ENCODE measurements around the gene METTL25.
"Not testable (repeated sequence)": the region's sequence is repeated elsewhere in the genome, so short reads cannot be mapped to it uniquely, and the experiment has no call there.

Gene METTL25

GRCh38 chr12:82358200-82359114, at the start of gene METTL25, which contains the start of gene CCDC59:
Gene METTL25, plus strand, starts transcription at chr12:82358529. Its CDS starts 37 bp downstream, at chr12:82358566.
Gene CCDC59, minus strand, starts transcription at chr12:82358387. Its CDS starts 11 bp downstream, at chr12:82358376.
- peak within 1 kb of the TSS; percentile 47 to 99 (median 96) for H3K27ac ChIP-seq
- H3K4me3 ChIP-seq: peak within 1 kb of the TSS; percentile 56 to 99 (median 85)

- Histone ChIP-seq H3K4me3 (no peak overlapping the region), H3K27ac (no peak overlapping the region)
These were observed 43.9 kb upstream of the METTL25 start for GRCh38 chr12:82314406-82314892.

DNA sequence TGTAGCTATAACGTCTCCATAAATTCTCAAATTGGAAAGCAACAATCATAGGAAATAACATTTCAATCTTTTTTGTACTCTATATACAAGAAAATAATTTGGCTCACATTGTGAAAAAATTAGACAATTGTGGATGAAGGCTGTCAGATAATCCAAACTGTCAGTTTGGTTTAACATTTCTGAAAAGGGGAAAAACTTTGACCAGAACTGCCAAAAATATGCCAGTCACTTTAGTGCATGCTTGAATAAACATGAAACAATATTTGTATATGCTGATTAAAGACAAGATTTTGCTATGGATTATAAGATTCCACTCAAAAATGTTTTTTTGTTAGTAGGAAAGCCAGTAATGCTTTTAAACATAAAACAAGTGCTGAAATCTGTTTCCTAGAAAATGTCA, 39.1 kb upstream of the METTL25 start:
- Histone ChIP-seq H3K4me3 (no peak overlapping the region), H3K27ac (no peak overlapping the region)

DNA sequence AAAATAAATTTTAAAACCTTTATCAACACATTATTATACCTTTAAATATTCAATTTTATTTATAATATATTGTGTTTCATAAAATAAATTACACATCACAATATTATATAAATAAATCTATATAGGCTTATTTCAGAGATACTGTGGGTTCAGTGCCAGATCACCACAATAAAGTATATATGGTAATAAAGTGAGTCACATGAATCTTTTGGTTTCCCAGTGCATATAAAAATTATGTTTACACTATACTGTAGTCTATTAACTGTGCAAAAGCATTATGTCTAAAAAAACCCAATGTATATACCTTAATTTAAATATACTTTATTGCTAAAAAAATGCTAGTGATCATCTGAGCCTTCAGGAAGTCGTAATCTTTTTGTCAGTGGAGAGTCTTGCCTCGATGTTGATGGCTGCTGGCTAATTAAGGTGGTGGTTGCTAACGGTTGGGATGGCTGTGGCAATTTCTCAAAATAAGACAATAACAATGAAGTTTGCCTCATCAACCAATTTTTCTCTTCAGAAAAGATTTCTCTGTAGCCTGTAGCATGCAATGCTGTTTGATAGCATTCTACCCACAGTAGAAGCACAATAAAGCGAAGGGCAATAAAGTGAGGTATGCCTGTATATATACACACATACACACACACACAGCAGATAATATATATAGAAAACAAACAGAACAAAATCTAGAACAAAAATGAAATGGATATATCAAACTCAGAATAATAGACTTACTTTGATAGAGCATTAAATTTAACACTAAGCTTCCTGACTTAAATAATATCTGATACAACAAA, 32.6 kb upstream of the METTL25 start:
- H3K27ac ChIP-seq: no peak overlapping the region
- H3K4me3 ChIP-seq: no peak overlapping the region

DNA sequence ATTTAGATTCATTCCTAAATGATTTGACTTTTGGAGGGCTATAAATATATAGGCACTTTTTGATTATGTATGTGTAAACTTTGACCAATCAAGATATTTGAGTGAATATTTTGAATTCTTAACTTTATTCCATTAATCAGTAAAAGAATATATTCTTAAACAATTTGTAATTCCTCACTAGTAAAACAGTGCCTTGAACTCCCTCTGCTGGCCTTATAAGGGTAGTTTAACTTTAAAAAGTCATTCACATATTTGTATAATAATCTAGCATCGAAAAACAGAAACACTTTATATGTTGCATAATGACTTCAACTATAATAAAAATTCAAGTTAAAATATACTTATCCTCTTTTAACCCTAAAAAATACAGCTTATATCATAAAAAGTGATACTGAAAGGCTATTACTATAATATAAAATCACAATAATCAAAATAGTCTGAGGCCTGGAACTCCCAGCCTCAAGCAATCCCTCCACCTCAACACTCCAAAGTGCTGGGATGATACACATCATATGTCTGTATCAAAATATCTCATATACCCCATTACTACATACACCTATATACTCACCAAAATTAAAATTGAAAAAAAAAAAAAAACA, 31.3 kb upstream of the METTL25 start:
- H3K27ac ChIP-seq: no peak overlapping the region
- H3K4me3 ChIP-seq: no peak overlapping the region

- no peak overlapping the region for H3K27ac ChIP-seq
- no peak overlapping the region for H3K4me3 ChIP-seq
These were observed 30.5 kb upstream of the METTL25 start for GRCh38 chr12:82327861-82328260.

- no peak overlapping the region for H3K4me3 ChIP-seq
These were observed 28.8 kb upstream of the METTL25 start for GRCh38 chr12:82329508-82329907.

GRCh38 chr12:82350161-82350560, 8.2 kb upstream of the METTL25 start:
- no peak overlapping the region for H3K27ac ChIP-seq
- H3K4me3 ChIP-seq: no peak overlapping the region

More at GRCh38 chr12:82329508-82329907, 28.8 kb upstream of the METTL25 start:
- no peak overlapping the region for H3K27ac ChIP-seq

DNA sequence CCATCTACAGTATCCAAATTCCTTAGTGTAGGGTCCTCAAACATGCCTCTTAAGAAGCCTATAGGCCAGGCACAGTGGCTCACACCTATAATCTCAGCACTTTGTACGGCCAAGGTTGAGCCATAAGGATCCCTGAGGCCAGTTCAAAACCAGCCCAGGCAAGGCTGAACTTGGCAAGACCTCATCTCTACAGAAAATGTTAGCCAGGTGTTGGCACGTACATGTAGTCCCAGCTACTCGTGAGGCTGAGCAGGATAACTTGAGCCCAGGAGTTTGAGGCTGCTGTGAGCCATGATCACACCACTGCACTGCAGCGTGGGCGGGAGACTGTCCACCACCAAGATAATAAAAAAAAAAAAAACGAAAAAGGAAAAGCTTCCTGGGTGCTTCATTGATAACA, 6.9 kb upstream of the METTL25 start:
- no peak overlapping the region for H3K4me3 ChIP-seq
- H3K27ac ChIP-seq: no peak overlapping the region

- H3K27ac ChIP-seq: peak overlapping the region in 13 of 21 experiments; percentile 84 to 99 (median 97)
- peak overlapping the region; percentile 56 to 99 (median 85) for H3K4me3 ChIP-seq
These were observed 989 bp upstream of the METTL25 start for GRCh38 chr12:82357340-82357739.

GRCh38 chr12:82357845-82358199, 507 bp upstream of the METTL25 start:
- peak overlapping the region; percentile 56 to 99 (median 85) for H3K4me3 ChIP-seq

DNA sequence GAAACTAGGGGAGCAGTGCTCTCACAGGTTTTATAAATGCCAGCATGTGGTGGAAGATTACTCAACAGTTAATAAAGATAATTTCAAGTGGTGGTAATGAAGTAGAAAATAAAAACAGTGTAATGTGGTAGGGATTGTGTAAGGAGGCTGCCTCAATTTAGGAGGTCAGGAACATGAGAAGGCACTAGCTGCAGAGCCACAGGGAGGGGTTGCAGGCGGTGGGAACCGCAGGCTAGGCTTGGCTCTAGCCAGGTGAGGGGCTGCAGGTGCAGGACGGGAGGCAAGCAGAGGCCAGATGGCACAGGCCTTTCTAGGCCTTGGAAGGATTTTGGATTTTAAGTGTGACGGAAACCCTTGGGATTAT, 768 bp downstream of the METTL25 start:
- Histone ChIP-seq H3K4me3 (peak overlapping the region; percentile 56 to 99 (median 85)), H3K27ac (peak overlapping the region in 20 of 21 experiments; percentile 84 to 99 (median 96))

More at GRCh38 chr12:82357845-82358199, 507 bp upstream of the METTL25 start:
- peak overlapping the region; percentile 47 to 99 (median 96) for H3K27ac ChIP-seq

DNA sequence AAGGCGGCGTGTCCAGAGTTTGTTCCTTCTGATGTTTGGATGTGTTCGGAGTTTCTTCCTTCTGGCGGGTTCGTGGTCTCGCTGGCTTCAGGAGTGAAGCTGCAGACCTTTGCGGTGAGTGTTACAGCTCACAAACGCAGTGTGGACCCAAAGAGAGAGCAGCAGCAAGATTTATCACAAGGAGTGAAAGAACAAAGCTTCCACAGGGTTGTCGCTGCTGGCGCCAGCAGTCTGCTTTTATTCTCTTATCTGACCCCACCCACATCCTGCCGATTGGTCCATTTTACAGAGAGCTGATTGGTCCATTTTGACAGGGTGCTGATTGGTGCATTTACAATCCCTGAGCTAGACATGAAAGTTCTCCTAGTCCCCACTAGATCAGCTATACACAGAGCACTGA, 2.5 kb downstream of the METTL25 start:
- H3K4me3 ChIP-seq, H3K27ac ChIP-seq: not testable (repeated sequence)

- Histone ChIP-seq H3K27ac (no peak overlapping the region), H3K4me3 (no peak overlapping the region)
These were observed 3.2 kb downstream of the METTL25 start for GRCh38 chr12:82361461-82361915.

DNA sequence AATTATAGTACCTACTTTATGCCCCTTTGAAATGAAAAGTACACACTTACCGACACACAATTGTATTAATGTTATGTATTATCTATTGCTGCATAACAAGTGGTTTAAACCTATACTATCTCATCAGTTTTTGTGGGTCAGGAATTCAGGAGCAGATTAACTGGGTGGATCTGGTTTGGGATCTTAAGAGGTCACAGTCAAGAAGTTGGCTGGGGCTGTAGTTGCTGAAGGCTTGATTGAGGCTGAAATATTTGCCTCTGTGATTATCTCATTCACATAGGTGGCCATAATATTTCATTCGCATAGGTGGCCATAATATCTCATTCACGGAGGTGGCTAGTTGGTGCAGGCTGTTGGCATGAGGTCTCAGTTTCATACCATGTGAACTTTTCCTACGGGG, 5.7 kb downstream of the METTL25 start:
- Histone ChIP-seq H3K27ac (no peak overlapping the region), H3K4me3 (no peak overlapping the region)

DNA sequence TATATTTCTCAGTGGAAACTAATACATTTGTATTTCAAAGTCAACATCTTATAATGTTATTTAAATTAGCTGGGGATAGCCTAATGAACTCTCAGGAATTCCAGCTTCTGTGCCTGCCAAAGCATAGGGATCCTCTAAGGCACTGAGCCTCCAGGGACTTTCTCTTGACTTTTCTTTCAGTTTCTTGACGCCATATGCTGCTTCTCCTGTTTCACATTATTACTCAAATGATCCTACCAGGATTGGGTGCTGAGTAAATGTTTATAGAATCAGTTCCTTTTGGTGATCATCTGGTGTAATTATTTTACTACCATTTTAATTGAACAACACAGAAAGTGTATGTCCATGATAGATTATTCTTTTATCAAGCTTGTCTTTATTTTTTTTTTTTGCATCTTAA, 7.9 kb downstream of the METTL25 start:
- H3K27ac ChIP-seq: no peak overlapping the region
- H3K4me3 ChIP-seq: no peak overlapping the region

DNA sequence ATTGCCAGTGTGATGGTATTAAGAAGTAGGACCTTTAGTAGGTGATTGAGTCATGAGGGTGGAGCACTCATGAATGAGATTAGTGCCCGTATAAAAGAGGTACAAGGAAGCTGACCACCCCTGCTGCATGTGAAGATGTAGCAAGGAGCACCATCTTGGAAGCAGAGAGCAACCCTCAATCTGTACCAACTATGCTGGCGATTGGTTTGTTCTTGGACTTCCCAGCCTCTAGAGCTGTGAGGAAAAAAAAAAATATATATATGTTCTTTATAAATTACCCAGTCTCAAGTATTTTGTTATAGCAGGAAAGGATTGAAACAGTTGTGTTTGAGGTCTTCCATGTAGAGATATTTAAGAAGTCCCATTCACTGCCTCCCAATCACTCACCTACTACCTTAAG, 16.9 kb downstream of the METTL25 start:
- H3K27ac ChIP-seq: no peak overlapping the region
- no peak overlapping the region for H3K4me3 ChIP-seq

GRCh38 chr12:82378997-82379396, 20.7 kb downstream of the METTL25 start:
- H3K4me3 ChIP-seq: no peak overlapping the region

GRCh38 chr12:82383930-82384552, 25.7 kb downstream of the METTL25 start:
- no peak overlapping the region for H3K4me3 ChIP-seq
- no peak overlapping the region for H3K27ac ChIP-seq

More at GRCh38 chr12:82378997-82379396, 20.7 kb downstream of the METTL25 start:
- H3K27ac ChIP-seq: no peak overlapping the region
